ENCODE data around the gene HCN3.

Gene HCN3

DNA sequence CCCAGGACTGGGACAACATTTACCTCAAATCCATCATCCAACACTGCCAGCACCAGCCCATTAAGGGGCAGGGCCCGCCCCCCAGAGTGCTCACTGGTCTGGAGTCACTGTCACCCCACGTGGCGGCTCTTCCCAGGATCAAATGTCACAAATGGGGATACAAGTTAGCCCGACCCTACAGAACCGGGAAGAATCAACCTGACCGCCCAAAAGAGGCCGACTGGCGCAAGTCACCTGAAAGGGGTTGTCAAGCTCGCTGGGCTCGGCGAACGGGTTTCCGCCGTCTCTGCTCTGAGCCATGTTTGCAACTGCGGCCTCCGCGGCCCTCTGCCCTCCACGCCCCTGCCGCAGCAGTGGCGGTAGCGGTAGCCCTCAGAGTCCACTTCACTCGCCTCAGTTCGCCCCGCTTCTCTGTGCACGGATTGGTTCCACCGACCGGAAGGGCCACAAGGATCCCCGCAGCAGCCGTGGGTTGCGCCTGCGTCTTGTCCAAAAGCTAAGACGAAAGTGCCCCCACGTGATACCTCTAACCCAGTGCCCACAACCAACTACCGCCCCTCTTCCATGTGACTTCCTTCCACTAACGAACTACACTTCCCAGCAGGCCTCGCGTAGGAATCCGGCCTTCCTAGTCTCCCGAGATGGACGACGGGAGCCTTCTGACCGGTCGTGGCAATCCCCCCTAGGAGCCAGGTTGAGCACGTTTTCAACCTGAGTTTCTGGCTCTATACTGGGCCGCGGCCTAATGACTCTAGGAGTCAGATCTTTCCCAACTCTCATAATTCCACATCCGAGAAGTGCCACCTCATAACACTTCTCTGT, 15.2 kb upstream of the HCN3 start, which contains the start of gene SCAMP3:
Gene SCAMP3, minus strand, starts transcription at position 509 of the 822 bp plus-strand sequence. Its CDS starts 209 bp downstream, at position 300.
- peaks cover 64% of the 10 kb centered on the region for H3K36me3 Mint-ChIP-seq (ENCODE audit: low read depth)

GRCh38 chr1:155263067-155263466, 14.2 kb upstream of the HCN3 start:
- Mint-ChIP-seq H3K9me3 (no peaks in the 10 kb centered on the region), H3K4me3 (peak overlapping the region; percentile 96), H3K27me3 (ENCODE audit: low read depth) (no peaks in the 10 kb centered on the region), H3K27ac (peak overlapping the region; percentile 37), H3K36me3 (ENCODE audit: low read depth) (peaks cover 67% of the 10 kb centered on the region), H3K4me1 (ENCODE audit: low read depth) (peaks cover 23% of the 10 kb centered on the region)
- no peak for DNase-seq (ENCODE audit: low spot score)

More for the DNA sequence above, 15.2 kb upstream of the HCN3 start, which contains the start of gene SCAMP3:
- Mint-ChIP-seq H3K4me1 (ENCODE audit: low read depth) (peaks cover 21% of the 10 kb centered on the region), H3K27ac (peak within 1 kb of the TSS; percentile 89), H3K9me3 (no peaks in the 10 kb centered on the region), H3K4me3 (peak within 1 kb of the TSS; percentile 96), H3K27me3 (ENCODE audit: low read depth) (no peaks in the 10 kb centered on the region)
- DNase-seq (ENCODE audit: low spot score) = peak; percentile 92

DNA sequence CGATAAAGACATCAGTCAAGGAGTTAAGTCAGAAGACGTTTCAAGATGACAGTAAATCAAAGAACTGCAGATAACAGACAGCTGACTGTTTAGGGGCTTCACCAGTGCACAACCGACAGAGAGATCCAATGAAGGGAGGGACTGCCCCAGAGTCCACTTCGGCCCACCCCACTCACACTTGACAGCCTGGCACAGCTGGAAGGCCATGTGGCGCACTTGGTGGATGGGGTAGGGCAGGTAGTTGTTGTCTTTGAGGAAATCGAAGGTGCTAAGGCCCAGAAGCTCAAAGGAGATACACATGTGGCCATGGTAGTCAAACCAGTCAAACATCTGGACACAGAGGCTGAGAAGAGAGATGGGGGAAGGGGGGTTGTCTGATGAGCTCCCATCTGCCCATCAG, 10.7 kb upstream of the HCN3 start:
- no peaks in the 10 kb centered on the region for H3K27me3 Mint-ChIP-seq (ENCODE audit: low read depth)
- no peak overlapping the region for H3K27ac Mint-ChIP-seq
- peaks cover 78% of the 10 kb centered on the region for H3K36me3 Mint-ChIP-seq (ENCODE audit: low read depth)
- DNase-seq (ENCODE audit: low spot score) = no peak
- H3K4me1 Mint-ChIP-seq (ENCODE audit: low read depth) = peaks cover 18% of the 10 kb centered on the region
- no peaks in the 10 kb centered on the region for H3K9me3 Mint-ChIP-seq
- H3K4me3 Mint-ChIP-seq = no peak overlapping the region

DNA sequence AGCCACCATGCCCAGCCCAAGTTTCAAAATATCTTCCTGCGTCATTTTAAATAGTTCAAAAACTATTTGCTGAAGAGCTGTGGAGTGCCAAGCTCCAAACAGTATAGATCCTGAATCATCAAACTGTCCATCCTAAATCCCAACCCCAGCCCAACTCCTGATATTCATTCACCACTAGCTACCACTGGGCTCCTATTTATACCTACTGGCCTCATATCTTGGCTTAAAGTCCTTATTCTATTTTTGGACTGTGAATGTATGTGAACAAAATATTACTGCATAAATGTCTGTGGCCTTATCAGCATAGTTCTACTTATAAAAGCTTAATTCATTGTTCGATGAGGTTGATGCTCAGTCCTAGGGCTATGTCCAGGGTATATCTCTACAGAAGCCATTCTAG, 9.9 kb upstream of the HCN3 start:
- Mint-ChIP-seq H3K4me1 (ENCODE audit: low read depth) (peaks cover 21% of the 10 kb centered on the region), H3K27me3 (ENCODE audit: low read depth) (no peaks in the 10 kb centered on the region), H3K36me3 (ENCODE audit: low read depth) (peaks cover 80% of the 10 kb centered on the region), H3K27ac (no peak overlapping the region), H3K9me3 (no peaks in the 10 kb centered on the region), H3K4me3 (no peak overlapping the region)
- DNase-seq (ENCODE audit: low spot score) = no peak

DNA sequence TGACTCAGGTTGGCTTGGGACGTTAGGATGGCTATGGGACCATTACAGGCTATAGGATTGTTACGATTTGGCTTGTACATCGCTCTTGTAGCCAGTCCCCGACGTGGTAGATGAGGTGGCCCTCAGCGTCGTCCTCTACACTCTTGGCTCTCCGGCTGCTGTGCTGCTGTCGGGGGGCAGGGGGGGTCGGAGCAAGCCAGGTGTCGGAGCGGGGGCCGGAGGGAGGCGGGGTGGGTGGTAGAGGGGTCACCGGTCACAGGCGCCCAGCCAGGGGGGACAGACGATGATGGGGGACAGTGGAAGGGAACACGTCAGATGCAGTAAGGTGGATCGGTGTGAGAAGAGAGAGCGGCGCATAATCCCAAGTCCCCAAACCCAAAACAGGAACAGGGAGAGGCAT, 8.6 kb upstream of the HCN3 start:
- DNase-seq (ENCODE audit: low spot score) = no peak
- peaks cover 19% of the 10 kb centered on the region for H3K4me1 Mint-ChIP-seq (ENCODE audit: low read depth)
- peaks cover 76% of the 10 kb centered on the region for H3K36me3 Mint-ChIP-seq (ENCODE audit: low read depth)
- H3K27ac Mint-ChIP-seq = no peak overlapping the region
- H3K9me3 Mint-ChIP-seq = no peaks in the 10 kb centered on the region
- H3K4me3 Mint-ChIP-seq = no peak overlapping the region
- no peaks in the 10 kb centered on the region for H3K27me3 Mint-ChIP-seq (ENCODE audit: low read depth)

DNA sequence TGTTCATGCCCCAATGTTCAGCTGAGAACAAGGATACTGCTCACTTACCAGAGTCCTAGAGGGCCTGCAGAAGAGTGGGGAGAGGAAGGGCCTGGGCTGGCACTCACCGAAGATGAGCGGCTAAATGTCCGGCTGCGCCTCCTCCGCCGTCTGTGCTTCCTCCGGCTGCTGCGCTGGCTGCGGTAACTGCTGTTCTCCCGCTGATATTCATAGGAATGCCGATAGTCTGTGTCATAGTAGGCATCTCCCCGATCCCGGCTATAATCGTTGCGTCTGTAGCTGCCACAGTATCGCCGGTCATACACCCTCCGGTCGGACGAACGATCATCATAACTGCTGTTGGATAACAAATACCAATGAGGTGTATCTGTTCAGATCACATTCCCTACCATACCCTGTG, 7.9 kb upstream of the HCN3 start:
- Mint-ChIP-seq H3K27ac (no peak overlapping the region), H3K36me3 (ENCODE audit: low read depth) (peaks cover 69% of the 10 kb centered on the region), H3K27me3 (ENCODE audit: low read depth) (no peaks in the 10 kb centered on the region), H3K4me1 (ENCODE audit: low read depth) (peaks cover 22% of the 10 kb centered on the region), H3K9me3 (no peaks in the 10 kb centered on the region), H3K4me3 (no peak overlapping the region)
- DNase-seq (ENCODE audit: low spot score) = no peak

DNA sequence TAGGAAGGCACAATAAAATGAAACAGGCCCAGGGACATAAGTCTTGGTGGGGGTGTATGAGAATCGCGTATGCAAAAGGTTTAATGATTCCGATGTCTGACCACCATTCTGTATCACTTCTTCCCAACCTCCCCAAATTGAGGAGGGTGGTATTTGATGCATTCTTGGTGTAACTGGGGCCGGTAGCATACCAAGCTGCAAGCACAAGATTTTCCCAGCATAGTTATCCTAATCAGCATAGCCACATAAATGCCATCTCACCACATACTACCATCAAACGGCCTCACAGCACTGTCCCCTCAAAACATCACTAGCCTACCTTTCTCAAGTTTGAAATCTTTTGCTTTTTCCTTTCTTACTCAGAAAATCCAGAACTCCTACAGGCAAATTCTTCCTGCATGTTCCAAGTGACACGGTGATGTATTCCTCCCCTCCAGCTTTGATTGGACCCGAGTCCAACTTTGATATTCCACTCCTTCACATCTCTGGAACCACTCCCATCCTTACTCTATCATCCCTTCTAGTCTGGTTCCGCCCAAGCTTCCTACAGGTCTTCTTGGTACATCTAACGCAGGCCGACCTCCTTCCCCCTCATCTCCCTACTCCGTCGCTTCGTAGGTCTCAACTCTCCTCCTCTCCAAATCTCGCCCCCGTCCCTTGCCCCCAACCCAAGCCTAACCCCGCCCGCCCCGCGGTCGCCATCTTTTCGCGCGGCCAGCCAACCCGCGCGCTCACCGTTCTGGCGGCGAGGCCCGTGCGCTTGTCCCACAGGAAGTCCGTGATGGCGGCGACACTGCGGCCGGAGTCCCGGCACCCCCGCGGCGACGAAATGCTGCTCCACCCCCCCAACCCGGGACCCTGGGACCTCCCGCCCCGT, 4.6 kb upstream of the HCN3 start:
- Mint-ChIP-seq H3K36me3 (ENCODE audit: low read depth) (peaks cover 43% of the 10 kb centered on the region), H3K4me1 (ENCODE audit: low read depth) (peaks cover 31% of the 10 kb centered on the region), H3K9me3 (no peaks in the 10 kb centered on the region), H3K4me3 (peak overlapping the region; percentile 93), H3K27ac (peak overlapping the region; percentile 90), H3K27me3 (ENCODE audit: low read depth) (no peaks in the 10 kb centered on the region)
- no peak for DNase-seq (ENCODE audit: low spot score)

- H3K9me3 Mint-ChIP-seq = no peaks in the 10 kb centered on the region
- peaks cover 35% of the 10 kb centered on the region for H3K36me3 Mint-ChIP-seq (ENCODE audit: low read depth)
- H3K27ac Mint-ChIP-seq = peak within 1 kb of the TSS; percentile 90
- H3K4me1 Mint-ChIP-seq (ENCODE audit: low read depth) = peaks cover 31% of the 10 kb centered on the region
- H3K4me3 Mint-ChIP-seq = peak within 1 kb of the TSS; percentile 93
- H3K27me3 Mint-ChIP-seq (ENCODE audit: low read depth) = peaks cover 2% of the 10 kb centered on the region
- DNase-seq (ENCODE audit: low spot score) = peak; percentile 98
These were observed 3.7 kb upstream of the HCN3 start, which contains the start of gene CLK2 for GRCh38 chr1:155273343-155274245. TSS of gene CLK2 (minus strand) at chr1:155273504. CDS start at chr1:155270977, 2,527 bp downstream.

- H3K9me3 Mint-ChIP-seq = no peaks in the 10 kb centered on the region
- H3K4me3 Mint-ChIP-seq = peak overlapping the region; percentile 83
- DNase-seq (ENCODE audit: low spot score) = peak; percentile 72
- peaks cover 17% of the 10 kb centered on the region for H3K4me1 Mint-ChIP-seq (ENCODE audit: low read depth)
- peaks cover 2% of the 10 kb centered on the region for H3K36me3 Mint-ChIP-seq (ENCODE audit: low read depth)
- peaks cover 2% of the 10 kb centered on the region for H3K27me3 Mint-ChIP-seq (ENCODE audit: low read depth)
- H3K27ac Mint-ChIP-seq = no peak overlapping the region
These were observed 832 bp downstream of the HCN3 start for GRCh38 chr1:155277902-155278688.

- Mint-ChIP-seq H3K36me3 (ENCODE audit: low read depth) (no peaks in the 10 kb centered on the region), H3K27me3 (ENCODE audit: low read depth) (peaks cover 2% of the 10 kb centered on the region), H3K4me3 (peak overlapping the region; percentile 83), H3K27ac (no peak overlapping the region), H3K9me3 (no peaks in the 10 kb centered on the region), H3K4me1 (ENCODE audit: low read depth) (peaks cover 14% of the 10 kb centered on the region)
- DNase-seq (ENCODE audit: low spot score) = no peak
These were observed 1.5 kb downstream of the HCN3 start for GRCh38 chr1:155278689-155279160.

GRCh38 chr1:155279268-155279667, 2.0 kb downstream of the HCN3 start:
- H3K4me1 Mint-ChIP-seq (ENCODE audit: low read depth) = peaks cover 12% of the 10 kb centered on the region
- no peak for DNase-seq (ENCODE audit: low spot score)
- H3K9me3 Mint-ChIP-seq = no peaks in the 10 kb centered on the region
- no peak overlapping the region for H3K27ac Mint-ChIP-seq
- H3K4me3 Mint-ChIP-seq = no peak overlapping the region
- H3K27me3 Mint-ChIP-seq (ENCODE audit: low read depth) = peaks cover 2% of the 10 kb centered on the region
- H3K36me3 Mint-ChIP-seq (ENCODE audit: low read depth) = no peaks in the 10 kb centered on the region

- DNase-seq (ENCODE audit: low spot score) = no peak
- Mint-ChIP-seq H3K36me3 (ENCODE audit: low read depth) (no peaks in the 10 kb centered on the region), H3K4me1 (ENCODE audit: low read depth) (peaks cover 2% of the 10 kb centered on the region), H3K27ac (no peak overlapping the region), H3K27me3 (ENCODE audit: low read depth) (peaks cover 2% of the 10 kb centered on the region), H3K9me3 (no peaks in the 10 kb centered on the region), H3K4me3 (no peak overlapping the region)
These were observed 5.3 kb downstream of the HCN3 start for GRCh38 chr1:155282488-155283091.

Data from T-helper 2 cell treated with Interferon-gamma antibody and Interleukin-4, amounts not matched to agents 5 μg/mL and 100 μg/mL, for 36 hours (primary cell).